SK-N-SH (cell line): Measurements from ENCODE around the gene PBX3. TPM values are rescaled to one million over a fixed set of nuclear protein-coding genes. Genes with fewer than 3 reads are reported as not detected.

Source experiments
- CTCF ChIA-PET: fragments of 300-600, 350-600 bp; formaldehyde crosslinking; extraction: SDS; loops from one replicate; lab custom pipeline; 2021; lab: Yijun Ruan, JAX
- POLR2A ChIA-PET: fragments of 350-600 bp; sonication (Branson Sonifier 250); formaldehyde crosslinking; extraction: SDS; loops from one replicate; lab custom pipeline; 2020; ENCODE audit warnings: antibody characterized with exemption, inconsistent platforms; lab: Yijun Ruan, JAX
- DNase-seq: peaks from one replicate; pipeline ENCODE4 v3.0.0; 2012
- H2AFZ ChIP-seq: fragments of 200-600 bp; sonication (generic); 2 replicates; pipeline ENCODE4 v1.8.1; 2016; ENCODE audit warnings: antibody characterized with exemption, mild to moderate bottlenecking, low read depth
- H3F3A ChIP-seq: fragments of 200-600 bp; sonication (generic); replicated peaks from 2 replicates; pipeline ENCODE3; 2016; ENCODE audit warnings: antibody characterized with exemption, mild to moderate bottlenecking; ENCODE audit not compliant: insufficient read depth
- H3K27ac ChIP-seq, 2 experiments: fragments of 200-500 bp in 1 of 2; fragments of 200-600 bp in 1 of 2; sonication (Bioruptor generic) in 1 of 2; sonication (generic), shearing (Covaris generic) in 1 of 2; 2 replicates each; pipeline versions ENCODE4 v1.5.1 to v1.6.1; 2014 to 2016; ENCODE audit warnings: low read depth in 2 of 2, inconsistent platforms in 1 of 2, low read length in 1 of 2, mild to moderate bottlenecking in 1 of 2, mixed read lengths in 1 of 2
- H3K27me3 ChIP-seq: fragments of 200-600 bp; sonication (generic), shearing (Covaris generic); 2 replicates; pipeline ENCODE4 v1.6.1; 2016; ENCODE audit warnings: mixed run types; ENCODE audit not compliant: insufficient read depth
- H3K36me3 ChIP-seq, 2 experiments: fragments of 200-500 bp in 1 of 2; fragments of 200-600 bp in 1 of 2; sonication (Bioruptor generic) in 1 of 2; sonication (generic) in 1 of 2; replicated peaks in 1 of 2; 2 replicates each; pipeline versions ENCODE3 to v1.5.1; 2014 to 2016; ENCODE audit warnings: low read length in 1 of 2, mild to moderate bottlenecking in 1 of 2; ENCODE audit not compliant: insufficient read depth in 2 of 2, control insufficient read depth in 1 of 2
- H3K4me1 ChIP-seq, 2 experiments: fragments of 200-500 bp in 1 of 2; fragments of 200-600 bp in 1 of 2; sonication (Bioruptor generic) in 1 of 2; sonication (generic), shearing (Covaris generic) in 1 of 2; 2 replicates each; pipeline versions ENCODE4 v1.5.1 to v1.6.1; 2014 to 2016; ENCODE audit warnings: low read depth in 1 of 2, low read length in 1 of 2, mixed run types in 1 of 2; ENCODE audit not compliant: insufficient read depth in 2 of 2, control insufficient read depth in 1 of 2
- H3K4me2 ChIP-seq: fragments of 200-600 bp; sonication (generic), shearing (Covaris generic); 2 replicates; pipeline ENCODE4 v1.6.1; 2017; ENCODE audit warnings: mixed run types
- H3K4me3 ChIP-seq, 2 experiments: fragments of 200-500 bp in 1 of 2; fragments of 200-600 bp in 1 of 2; sonication (Bioruptor generic) in 1 of 2; sonication (generic), shearing (Covaris generic) in 1 of 2; 2 replicates each; pipeline versions ENCODE4 v1.5.1 to v1.8.1; 2014 to 2016; ENCODE audit warnings: low read depth in 2 of 2, inconsistent platforms in 1 of 2, low read length in 1 of 2, mild to moderate bottlenecking in 1 of 2, mixed read lengths in 1 of 2, moderate library complexity in 1 of 2
- H3K79me2 ChIP-seq: fragments of 200-600 bp; sonication (generic); 2 replicates; pipeline ENCODE4 v1.8.1; 2017; ENCODE audit warnings: mild to moderate bottlenecking; ENCODE audit not compliant: insufficient read depth
- H3K9ac ChIP-seq: fragments of 200-600 bp; sonication (generic); 2 replicates; pipeline ENCODE4 v1.6.1; 2017; ENCODE audit warnings: mixed run types
- H3K9me2 ChIP-seq: fragments of 200-600 bp; sonication (generic); 2 replicates; pipeline ENCODE4 v1.6.1; 2017; ENCODE audit warnings: mixed run types
- H3K9me3 ChIP-seq: fragments of 200-600 bp; sonication (generic); 2 replicates; pipeline ENCODE4 v1.6.1; 2017; ENCODE audit warnings: mixed run types, mild to moderate bottlenecking, moderate library complexity
- H4K20me1 ChIP-seq: fragments of 200-600 bp; sonication (generic); 2 replicates; pipeline ENCODE4 v1.6.1; 2017; ENCODE audit warnings: mild to moderate bottlenecking, mixed run types; ENCODE audit not compliant: insufficient read depth
- CHD2 ChIP-seq: fragments of 150-350 bp; IDR thresholded peaks from 2 replicates; pipeline ENCODE4 v1.6.1; 2018; ENCODE audit warnings: low read length; ENCODE audit not compliant: partially characterized antibody
- FOSL2 ChIP-seq: IDR thresholded peaks from 2 replicates; pipeline ENCODE4 v1.4.0; 2012; ENCODE audit warnings: low read depth, mild to moderate bottlenecking, moderate library complexity, borderline replicate concordance
- FOXM1 ChIP-seq: IDR thresholded peaks from 2 replicates; pipeline ENCODE4 v1.4.0; 2012; ENCODE audit warnings: low read depth, mild to moderate bottlenecking
- GATA2 ChIP-seq: sonication (generic); formaldehyde crosslinking; IDR thresholded peaks from 2 replicates; pipeline ENCODE4 v1.5.0; 2020; ENCODE audit warnings: mild to moderate bottlenecking, missing genetic modification reagents
- JUND ChIP-seq: IDR thresholded peaks from 2 replicates; pipeline ENCODE4 v1.4.0; 2012
- MXI1 ChIP-seq: IDR thresholded peaks from 2 replicates; pipeline ENCODE4 v1.6.1; 2012; ENCODE audit warnings: mild to moderate bottlenecking, low read depth, low read length, improper control_type of control experiment
- NFIC ChIP-seq: IDR thresholded peaks from 2 replicates; pipeline ENCODE4 v1.4.0; 2012; ENCODE audit warnings: borderline replicate concordance
- RFX5 ChIP-seq: IDR thresholded peaks from 2 replicates; pipeline ENCODE4 v1.6.1; 2012; ENCODE audit warnings: mild to moderate bottlenecking, improper control_type of control experiment, low read length
- RXRA ChIP-seq: IDR thresholded peaks from 2 replicates; pipeline ENCODE4 v1.4.0; 2012; ENCODE audit warnings: low read depth, mild to moderate bottlenecking, borderline replicate concordance
- SIN3A ChIP-seq: IDR thresholded peaks from 2 replicates; pipeline ENCODE4 v1.6.1; 2012; ENCODE audit warnings: low read depth, mild to moderate bottlenecking, low read length, moderate library complexity, borderline replicate concordance
- TAF1 ChIP-seq: IDR thresholded peaks from 2 replicates; pipeline ENCODE4 v1.6.1; 2012; ENCODE audit warnings: low read depth, mild to moderate bottlenecking, low read length, moderate library complexity, borderline replicate concordance
- TEAD4 ChIP-seq: IDR thresholded peaks from 2 replicates; pipeline ENCODE4 v1.4.0; 2012; ENCODE audit warnings: mild to moderate bottlenecking, borderline replicate concordance; ENCODE audit not compliant: insufficient read depth
- USF1 ChIP-seq: IDR thresholded peaks from 2 replicates; pipeline ENCODE4 v1.4.0; 2012; ENCODE audit warnings: low read depth, borderline replicate concordance
- WGBS: methylation state at CpG from one replicate; pipeline ENCODE4 v1.1.6; 2017; ENCODE audit warnings: low lambda C conversion rate; 5-methylcytosine and 5-hydroxymethylcytosine counted together
- polyA plus RNA-seq, 3 experiments: library from polyadenylated mRNA; depleted of rRNA; stranded (reverse); fragments of >200 nt; gene quantifications; 2 replicates each; pipeline ENCODE4 v1.2.3, GENCODE V29; 2012
- TF ChIP-seq, protein P1 (sequence below): IDR thresholded peaks from 2 replicates; pipeline ENCODE4 v1.4.0; 2012; ENCODE audit warnings: low read depth
- TF ChIP-seq, protein P2 (sequence below): fragments of 150-350 bp; IDR thresholded peaks from 2 replicates; pipeline ENCODE4 v1.6.1; 2016; ENCODE audit warnings: mild to moderate bottlenecking, low read depth, low read length

Gene PBX3
- polyA plus RNA-seq, 1 of the 3 experiments (the other 2 are of a cell fraction): 73.0 TPM

GRCh38 chr9:125908136-125908535 is 161.0 kb downstream of the PBX3 start:
- peaks cover 95% of the 10 kb centered on the region for H3K79me2 ChIP-seq

GRCh38 chr9:125908966-125909365 is 161.8 kb downstream of the PBX3 start:
- H2AFZ ChIP-seq: no peak overlapping the region
- H3F3A ChIP-seq: peaks cover 31% of the 10 kb centered on the region
- no peaks in the 10 kb centered on the region for H3K27me3 ChIP-seq
- H3K36me3 ChIP-seq: no peaks in the 10 kb centered on the region
- H3K79me2 ChIP-seq: peaks cover 95% of the 10 kb centered on the region
- H3K27ac ChIP-seq: peak overlapping the region in 1 of 2 experiments; percentile 90; a peak in 1 of 4 replicates
- no peak overlapping the region for H3K9ac ChIP-seq
- H3K9me3 ChIP-seq: no peaks in the 10 kb centered on the region
- no peak overlapping the region for H3K4me2 ChIP-seq
- DNase-seq: no peak
- POLR2A ChIA-PET: no interaction called here
- CTCF ChIA-PET: no interaction called here
- TF ChIP-seq USF1: no peak
- no peak for TF ChIP-seq GATA2 (CRISPR knock-in tag)
- TF ChIP-seq, protein P1, sequence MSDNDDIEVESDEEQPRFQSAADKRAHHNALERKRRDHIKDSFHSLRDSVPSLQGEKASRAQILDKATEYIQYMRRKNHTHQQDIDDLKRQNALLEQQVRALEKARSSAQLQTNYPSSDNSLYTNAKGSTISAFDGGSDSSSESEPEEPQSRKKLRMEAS: no peak
- TF ChIP-seq, protein P2, sequence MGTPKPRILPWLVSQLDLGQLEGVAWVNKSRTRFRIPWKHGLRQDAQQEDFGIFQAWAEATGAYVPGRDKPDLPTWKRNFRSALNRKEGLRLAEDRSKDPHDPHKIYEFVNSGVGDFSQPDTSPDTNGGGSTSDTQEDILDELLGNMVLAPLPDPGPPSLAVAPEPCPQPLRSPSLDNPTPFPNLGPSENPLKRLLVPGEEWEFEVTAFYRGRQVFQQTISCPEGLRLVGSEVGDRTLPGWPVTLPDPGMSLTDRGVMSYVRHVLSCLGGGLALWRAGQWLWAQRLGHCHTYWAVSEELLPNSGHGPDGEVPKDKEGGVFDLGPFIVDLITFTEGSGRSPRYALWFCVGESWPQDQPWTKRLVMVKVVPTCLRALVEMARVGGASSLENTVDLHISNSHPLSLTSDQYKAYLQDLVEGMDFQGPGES: no peak
- TF ChIP-seq FOSL2: no peak
- TF ChIP-seq CHD2: no peak
- TF ChIP-seq MXI1: no peak
- TF ChIP-seq SIN3A: no peak
- TF ChIP-seq TEAD4: no peak
- no peaks in the 10 kb centered on the region for H3K9me2 ChIP-seq
- WGBS: 97% methylated on average over 2 of the region's 2 CpGs
- peaks cover 42 to 54% of the 10 kb centered on the region in 2 experiments; a peak in 3 of 4 replicates for H3K4me1 ChIP-seq
- no peaks in the 10 kb centered on the region; the same call in 1 of the 2 replicates for H4K20me1 ChIP-seq
- H3K4me3 ChIP-seq: no peak overlapping the region

More at GRCh38 chr9:125908136-125908535, 161.0 kb downstream of the PBX3 start:
- POLR2A ChIA-PET: no interaction called here
- WGBS: 75% methylated on average over 4 of the region's 4 CpGs
- Histone ChIP-seq H3K9ac (no peak overlapping the region), H3K9me3 (no peaks in the 10 kb centered on the region), H3K9me2 (no peaks in the 10 kb centered on the region), H3K27me3 (no peaks in the 10 kb centered on the region), H3K4me2 (peak overlapping the region; percentile 19), H3K27ac (peak overlapping the region; percentile 53 to 90; a peak in 2 of 4 replicates), H3K36me3 (peaks cover 0 to 5% of the 10 kb centered on the region in 2 experiments), H3K4me3 (no peak overlapping the region), H2AFZ (no peak overlapping the region), H4K20me1 (no peaks in the 10 kb centered on the region; the same call in 1 of the 2 replicates), H3K4me1 (peaks cover 49 to 50% of the 10 kb centered on the region in 2 experiments; a peak in 3 of 4 replicates), H3F3A (peaks cover 26% of the 10 kb centered on the region)
- CTCF ChIA-PET: interaction anchor here (0.7 kb wide), 1 partner anchor 48 kb away, joined by 3 read pairs; no protein-coding TSS in a partner anchor
- DNase-seq: no peak
- TF ChIP-seq FOXM1 (no peak), FOSL2 (no peak), NFIC (no peak), USF1 (no peak), JUND (no peak), RFX5 (no peak), MXI1 (no peak), CHD2 (no peak), TAF1 (no peak), RXRA (no peak), GATA2 (CRISPR knock-in tag) (no peak)
- TF ChIP-seq, protein P1: no peak
